Inflammatory macrophage treated with lipopolysaccharide for 4 hours (primary cell): ENCODE data around the gene ZNF557.

Experiments
- DNase-seq: peaks from one replicate; pipeline ENCODE4 v3.0.0-alpha.2; 2020

The ZNF557 gene

GRCh38 chr19:7130043-7130442 is 60.5 kb downstream of the ZNF557 start:
- DNase-seq = no peak

DNA sequence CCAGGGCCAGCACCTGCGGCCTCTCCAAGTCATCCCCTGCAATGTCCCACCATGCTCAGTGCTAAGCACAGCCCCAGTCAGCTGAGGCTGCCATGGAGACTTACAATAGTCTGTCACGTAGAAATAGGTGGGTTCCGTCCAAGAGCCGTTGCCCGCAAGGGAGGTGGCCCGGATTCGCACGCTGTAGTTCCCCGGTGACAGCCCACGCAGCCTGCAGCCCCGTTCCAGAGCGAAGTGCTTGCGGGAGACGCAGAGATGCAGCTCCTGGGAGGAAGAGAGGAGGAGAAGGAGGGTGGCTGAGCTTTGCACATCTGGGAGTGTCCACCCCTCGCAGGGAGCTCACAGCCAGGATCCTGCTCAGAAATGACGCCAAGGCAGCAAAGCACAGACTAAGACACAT is 62.6 kb downstream of the ZNF557 start:
- DNase-seq = no peak

- no peak for DNase-seq
Measured at GRCh38 chr19:7137120-7137519, 67.6 kb downstream of the ZNF557 start.
